MM.1S (cell line): ENCODE data around the gene MAGEF1.

Experiments used
- DNase-seq: peaks from one replicate; pipeline ENCODE4 v3.0.0-alpha.2; 2015
- H2AFZ ChIP-seq: fragments of 300-600 bp; sonication (generic); 2 replicates; pipeline ENCODE4 v1.6.0; 2016; ENCODE audit warnings: antibody characterized with exemption, low read length
- H3F3A ChIP-seq: fragments of 300-600 bp; sonication (generic); 2 replicates; pipeline ENCODE4 v1.6.1; 2016; ENCODE audit warnings: mild to moderate bottlenecking, antibody characterized with exemption, low read length, moderate library complexity, mixed read lengths; ENCODE audit not compliant: insufficient read depth
- H3K27ac ChIP-seq: fragments of 300-600 bp; sonication (generic); 2 replicates; pipeline ENCODE4 v1.5.1; 2016; ENCODE audit warnings: mild to moderate bottlenecking, low read length
- H3K27me3 ChIP-seq: fragments of 300-600 bp; sonication (generic); replicated peaks from 2 replicates; pipeline ENCODE4 v1.6.0; 2016; ENCODE audit warnings: low read length; ENCODE audit not compliant: insufficient read depth
- H3K36me3 ChIP-seq: fragments of 300-600 bp; sonication (generic); replicated peaks from 2 replicates; pipeline ENCODE4 v1.6.1; 2016; ENCODE audit warnings: mild to moderate bottlenecking, low read length, mixed read lengths; ENCODE audit not compliant: insufficient read depth
- H3K4me1 ChIP-seq: fragments of 300-600 bp; sonication (generic); 2 replicates; pipeline ENCODE4 v1.6.1; 2016; ENCODE audit warnings: low read length, mixed read lengths
- H3K4me2 ChIP-seq: fragments of 300-600 bp; sonication (generic); 2 replicates; pipeline ENCODE4 v1.6.0; 2016; ENCODE audit warnings: low read depth, low read length
- H3K4me3 ChIP-seq: fragments of 300-600 bp; sonication (generic); 2 replicates; pipeline ENCODE4 v1.5.1; 2016; ENCODE audit warnings: low read length, mixed read lengths
- H3K79me2 ChIP-seq: fragments of 300-600 bp; sonication (generic); 2 replicates; pipeline ENCODE4 v1.6.1; 2016; ENCODE audit warnings: mixed run types, low read length, mixed read lengths
- H3K9ac ChIP-seq: fragments of 300-600 bp; sonication (generic); 2 replicates; pipeline ENCODE4 v1.6.1; 2016; ENCODE audit warnings: low read length, mixed read lengths
- H3K9me2 ChIP-seq: fragments of 300-600 bp; sonication (generic); replicated peaks from 2 replicates; pipeline ENCODE4 v1.6.1; 2016; ENCODE audit warnings: mild to moderate bottlenecking, low read length, mixed read lengths; ENCODE audit not compliant: insufficient read depth
- H3K9me3 ChIP-seq: fragments of 300-600 bp; sonication (generic); replicated peaks from 2 replicates; pipeline ENCODE4 v1.6.1; 2016; ENCODE audit warnings: mild to moderate bottlenecking, low read length, mixed read lengths; ENCODE audit not compliant: insufficient read depth
- H4K20me1 ChIP-seq: fragments of 300-600 bp; sonication (generic); 2 replicates; pipeline ENCODE4 v1.6.1; 2016; ENCODE audit warnings: mild to moderate bottlenecking, low read length, moderate library complexity, mixed read lengths; ENCODE audit not compliant: insufficient read depth
- EZH2 ChIP-seq: fragments of 300-600 bp; sonication (generic); optimal IDR thresholded peaks from 2 replicates; pipeline ENCODE3; 2017; ENCODE audit warnings: low read depth, mild to moderate bottlenecking, antibody characterized with exemption, low read length, mixed read lengths
- EZH2phosphoT487 ChIP-seq: fragments of 300-600 bp; sonication (generic); IDR thresholded peaks from 2 replicates; pipeline ENCODE4 v1.6.1; 2018; ENCODE audit warnings: antibody characterized with exemption, low read length
- TF ChIP-seq, protein P1 (sequence below): fragments of 300-600 bp; sonication (generic); IDR thresholded peaks from 2 replicates; pipeline ENCODE4 v1.5.1; 2016; ENCODE audit warnings: antibody characterized with exemption, low read length, mixed read lengths

The MAGEF1 gene

GRCh38 chr3:184662187-184662586, 49.7 kb downstream of the MAGEF1 start:
- H3K9me2 ChIP-seq, result no peaks in the 10 kb centered on the region
- no peaks in the 10 kb centered on the region for H3K79me2 ChIP-seq
- H3K4me1 ChIP-seq, result no peaks in the 10 kb centered on the region
- H3F3A ChIP-seq, result no peaks in the 10 kb centered on the region
- no peak for DNase-seq
- peaks cover 22% of the 10 kb centered on the region for H3K27me3 ChIP-seq
- no peaks in the 10 kb centered on the region for H3K36me3 ChIP-seq
- H3K27ac ChIP-seq, result no peak overlapping the region
- no peak for TF ChIP-seq EZH2
- TF ChIP-seq, protein P1, sequence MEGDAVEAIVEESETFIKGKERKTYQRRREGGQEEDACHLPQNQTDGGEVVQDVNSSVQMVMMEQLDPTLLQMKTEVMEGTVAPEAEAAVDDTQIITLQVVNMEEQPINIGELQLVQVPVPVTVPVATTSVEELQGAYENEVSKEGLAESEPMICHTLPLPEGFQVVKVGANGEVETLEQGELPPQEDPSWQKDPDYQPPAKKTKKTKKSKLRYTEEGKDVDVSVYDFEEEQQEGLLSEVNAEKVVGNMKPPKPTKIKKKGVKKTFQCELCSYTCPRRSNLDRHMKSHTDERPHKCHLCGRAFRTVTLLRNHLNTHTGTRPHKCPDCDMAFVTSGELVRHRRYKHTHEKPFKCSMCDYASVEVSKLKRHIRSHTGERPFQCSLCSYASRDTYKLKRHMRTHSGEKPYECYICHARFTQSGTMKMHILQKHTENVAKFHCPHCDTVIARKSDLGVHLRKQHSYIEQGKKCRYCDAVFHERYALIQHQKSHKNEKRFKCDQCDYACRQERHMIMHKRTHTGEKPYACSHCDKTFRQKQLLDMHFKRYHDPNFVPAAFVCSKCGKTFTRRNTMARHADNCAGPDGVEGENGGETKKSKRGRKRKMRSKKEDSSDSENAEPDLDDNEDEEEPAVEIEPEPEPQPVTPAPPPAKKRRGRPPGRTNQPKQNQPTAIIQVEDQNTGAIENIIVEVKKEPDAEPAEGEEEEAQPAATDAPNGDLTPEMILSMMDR, result no peak
- TF ChIP-seq EZH2phosphoT487, result no peak
- no peaks in the 10 kb centered on the region for H4K20me1 ChIP-seq
- H3K4me2 ChIP-seq, result no peak overlapping the region
- no peaks in the 10 kb centered on the region for H3K9me3 ChIP-seq
- no peak overlapping the region for H2AFZ ChIP-seq
- H3K9ac ChIP-seq, result no peak overlapping the region
- H3K4me3 ChIP-seq, result no peak overlapping the region

GRCh38 chr3:184660931-184661330, 50.9 kb downstream of the MAGEF1 start:
- Histone ChIP-seq H3K36me3 (no peaks in the 10 kb centered on the region), H3K27ac (no peak overlapping the region), H4K20me1 (no peaks in the 10 kb centered on the region), H3K4me3 (no peak overlapping the region), H3K9me2 (no peaks in the 10 kb centered on the region), H3F3A (no peaks in the 10 kb centered on the region), H3K79me2 (no peaks in the 10 kb centered on the region), H3K4me2 (no peak overlapping the region), H3K9me3 (no peaks in the 10 kb centered on the region), H2AFZ (no peak overlapping the region), H3K4me1 (no peaks in the 10 kb centered on the region), H3K9ac (no peak overlapping the region), H3K27me3 (peaks cover 22% of the 10 kb centered on the region)
- TF ChIP-seq EZH2, result no peak
- TF ChIP-seq EZH2phosphoT487, result no peak
- TF ChIP-seq, protein P1, result no peak
- DNase-seq, result no peak
